H1 (cell line): ENCODE measurements around the gene DTWD2. TPM values are rescaled to one million over a fixed set of nuclear protein-coding genes. Genes with fewer than 3 reads are reported as not detected.
"Not testable (repeated sequence)": the region's sequence is repeated elsewhere in the genome, so short reads cannot be mapped to it uniquely, and the experiment has no call there.

ENCODE experiments used
- CTCF ChIA-PET: fragments of 300-600 bp; sonication (Branson Sonifier 250); formaldehyde crosslinking; loops from one replicate; lab custom pipeline; 2021; ENCODE audit not compliant: partially characterized antibody; lab: Charles Lee
- POLR2A ChIA-PET: fragments of 300-600 bp; sonication (Branson Sonifier 250); formaldehyde crosslinking; loops from one replicate; lab custom pipeline; 2021; ENCODE audit warnings: inconsistent platforms; ENCODE audit not compliant: partially characterized antibody; lab: Charles Lee
- DNase-seq, 2 experiments: peaks; one replicate each; pipeline versions ENCODE4 v3.0.0 to v3.0.0-alpha.2; 2010 to 2022; ENCODE audit warnings: low spot score in 2 of 2, low read depth in 1 of 2, mixed read lengths in 1 of 2
- FAIRE-seq: peaks from 2 replicates; lab custom pipeline; 2011; peaks lifted over from hg19 to GRCh38; lab: Jason Lieb, UNC
- H2AFZ ChIP-seq: 2 replicates; pipeline ENCODE4 v1.8.1; 2012; ENCODE audit warnings: low read length, inconsistent platforms
- H2AK5ac ChIP-seq: 2 replicates; pipeline ENCODE4 v1.6.1; 2013; ENCODE audit warnings: low read depth, low read length
- H2BK120ac ChIP-seq: replicated peaks from 2 replicates; pipeline ENCODE3; 2013; ENCODE audit warnings: low read depth, low read length, inconsistent platforms
- H2BK12ac ChIP-seq: 2 replicates; pipeline ENCODE4 v1.6.1; 2013; ENCODE audit warnings: low read depth, low read length
- H2BK15ac ChIP-seq: 2 replicates; pipeline ENCODE4 v1.6.1; 2013; ENCODE audit warnings: low read length
- H2BK20ac ChIP-seq: 2 replicates; pipeline ENCODE4 v1.6.1; 2013; ENCODE audit warnings: low read length
- H2BK5ac ChIP-seq: 2 replicates; pipeline ENCODE4 v1.6.1; 2013; ENCODE audit warnings: low read depth, low read length
- H3K14ac ChIP-seq: 2 replicates; pipeline ENCODE4 v1.6.1; 2013; ENCODE audit warnings: inconsistent platforms; ENCODE audit not compliant: insufficient read length
- H3K18ac ChIP-seq: 2 replicates; pipeline ENCODE4 v1.6.1; 2013; ENCODE audit warnings: low read length; ENCODE audit errors: extremely low read depth
- H3K23ac ChIP-seq: 2 replicates; pipeline ENCODE4 v1.6.1; 2013; ENCODE audit warnings: inconsistent platforms; ENCODE audit not compliant: insufficient read length
- H3K23me2 ChIP-seq: 2 replicates; pipeline ENCODE4 v1.6.1; 2013; ENCODE audit warnings: low read depth, low read length
- H3K27ac ChIP-seq: 2 replicates; pipeline ENCODE4 v1.6.1; 2011; ENCODE audit warnings: low read depth, low read length, inconsistent platforms
- H3K27me3 ChIP-seq, 4 experiments: replicated peaks in 1 of 4; 1 replicate in 1 of 4; 2 replicates in 3 of 4; pipeline versions ENCODE4 v1.6.1 to v1.8.1; 2011 to 2013; ENCODE audit warnings: low read length in 3 of 4, mild to moderate bottlenecking in 3 of 4, inconsistent platforms in 2 of 4, mixed read lengths in 2 of 4, moderate library complexity in 1 of 4; ENCODE audit not compliant: control insufficient read depth in 3 of 4, insufficient read depth in 3 of 4; ENCODE audit errors: extremely low read depth in 1 of 4
- H3K36me3 ChIP-seq, 4 experiments: 2 replicates each; pipeline versions ENCODE4 v1.6.1 to v1.8.1; 2011 to 2013; ENCODE audit warnings: mild to moderate bottlenecking in 4 of 4, low read length in 3 of 4, moderate library complexity in 2 of 4, control low read depth in 1 of 4, inconsistent platforms in 1 of 4; ENCODE audit not compliant: insufficient read depth in 4 of 4, control insufficient read depth in 2 of 4
- H3K4ac ChIP-seq: replicated peaks from 2 replicates; pipeline ENCODE3; 2013; ENCODE audit warnings: low read length, low read depth, mixed read lengths, inconsistent platforms; ENCODE audit not compliant: insufficient read length
- H3K4me1 ChIP-seq, 4 experiments: replicated peaks in 1 of 4; 1 replicate in 1 of 4; 2 replicates in 3 of 4; pipeline versions ENCODE4 v1.6.1 to v1.8.1; 2011 to 2013; ENCODE audit warnings: low read length in 3 of 4, inconsistent platforms in 2 of 4, mixed read lengths in 1 of 4; ENCODE audit not compliant: insufficient read depth in 4 of 4, control insufficient read depth in 3 of 4
- H3K4me2 ChIP-seq, 2 experiments: 2 replicates each; pipeline versions ENCODE4 v1.6.1 to v1.8.1; 2011 to 2013; ENCODE audit warnings: low read depth in 2 of 2, low read length in 2 of 2, control low read depth in 1 of 2, inconsistent platforms in 1 of 2, mild to moderate bottlenecking in 1 of 2; ENCODE audit not compliant: insufficient read depth in 1 of 2
- H3K4me3 ChIP-seq, 4 experiments: fragments of 200-600, 300-600 bp in 1 of 4; sonication (generic), shearing (Covaris generic), sonication (Bioruptor Twin) in 1 of 4; 2 replicates each; pipeline versions ENCODE4 v1.5.1 to v1.8.1; 2011 to 2016; ENCODE audit warnings: low read length in 4 of 4, low read depth in 3 of 4, control low read depth in 2 of 4, inconsistent platforms in 2 of 4, mild to moderate bottlenecking in 2 of 4, mixed read lengths in 1 of 4, moderate library complexity in 1 of 4; ENCODE audit not compliant: insufficient read depth in 2 of 4; ENCODE audit errors: extremely low read depth in 1 of 4
- H3K56ac ChIP-seq: replicated peaks from 2 replicates; pipeline ENCODE3; 2013; ENCODE audit warnings: low read depth, mild to moderate bottlenecking, mixed read lengths, low read length, inconsistent platforms; ENCODE audit not compliant: insufficient read length
- H3K79me1 ChIP-seq: 2 replicates; pipeline ENCODE4 v1.6.1; 2013; ENCODE audit warnings: low read depth, low read length, control low read depth
- H3K79me2 ChIP-seq, 2 experiments: 2 replicates each; pipeline versions ENCODE4 v1.6.1 to v1.8.1; 2012 to 2013; ENCODE audit warnings: low read length in 2 of 2, mild to moderate bottlenecking in 2 of 2, inconsistent platforms in 1 of 2; ENCODE audit not compliant: insufficient read depth in 2 of 2, control insufficient read depth in 1 of 2
- H3K9ac ChIP-seq, 4 experiments: replicated peaks in 1 of 4; 1 replicate in 1 of 4; 2 replicates in 3 of 4; pipeline versions ENCODE4 v1.6.1 to v1.8.1; 2011 to 2013; ENCODE audit warnings: low read depth in 3 of 4, low read length in 3 of 4, control low read depth in 2 of 4, mild to moderate bottlenecking in 2 of 4, moderate library complexity in 2 of 4, inconsistent platforms in 1 of 4; ENCODE audit errors: extremely low read depth in 1 of 4
- H3K9me3 ChIP-seq, 2 experiments: 2 replicates each; pipeline versions ENCODE4 v1.6.1 to v1.8.1; 2012 to 2013; ENCODE audit warnings: mild to moderate bottlenecking in 2 of 2, moderate library complexity in 2 of 2, control low read depth in 1 of 2, inconsistent platforms in 1 of 2, low read depth in 1 of 2, low read length in 1 of 2, mixed read lengths in 1 of 2; ENCODE audit not compliant: insufficient read depth in 2 of 2
- H4K20me1 ChIP-seq, 2 experiments: replicated peaks in 1 of 2; 2 replicates each; pipeline versions ENCODE3 to v1.8.1; 2011 to 2013; ENCODE audit warnings: inconsistent platforms in 2 of 2, low read length in 2 of 2, mild to moderate bottlenecking in 1 of 2; ENCODE audit not compliant: insufficient read depth in 2 of 2, control insufficient read depth in 1 of 2
- H4K5ac ChIP-seq: 2 replicates; pipeline ENCODE4 v1.6.1; 2013; ENCODE audit warnings: low read length, low read depth, mixed read lengths, inconsistent platforms; ENCODE audit not compliant: insufficient read length
- H4K8ac ChIP-seq: 2 replicates; pipeline ENCODE4 v1.8.0; 2013; ENCODE audit warnings: mild to moderate bottlenecking, moderate library complexity, low read length, inconsistent platforms; ENCODE audit not compliant: insufficient read depth; ENCODE audit errors: extremely low read depth
- H4K91ac ChIP-seq: replicated peaks from 2 replicates; pipeline ENCODE3; 2013; ENCODE audit warnings: low read length, mixed read lengths, inconsistent platforms; ENCODE audit not compliant: insufficient read length
- EP300 ChIP-seq, 2 experiments: IDR thresholded peaks; 1 replicate in 1 of 2; 2 replicates in 1 of 2; pipeline ENCODE4 v1.6.1; 2011 to 2012; ENCODE audit warnings: low read depth in 2 of 2, low read length in 2 of 2, mild to moderate bottlenecking in 2 of 2, borderline replicate concordance in 1 of 2, inconsistent platforms in 1 of 2, moderate library complexity in 1 of 2
- WGBS, 2 experiments: shearing (Covaris generic) in 1 of 2; methylation state at CpG; one replicate each; pipeline versions ENCODE4 v1.1.6 to v1.1.7; 2013 to 2015; ENCODE audit warnings: low lambda C conversion rate in 2 of 2, mixed read lengths in 2 of 2, inconsistent platforms in 1 of 2, low coverage in 1 of 2, missing lambda C conversion rate in 1 of 2; ENCODE audit not compliant: insufficient replicate concordance in 2 of 2, insufficient coverage in 1 of 2, insufficient read length in 1 of 2; ENCODE audit errors: extremely low coverage in 1 of 2, missing lambda C conversion rate in 1 of 2; 5-methylcytosine and 5-hydroxymethylcytosine counted together
- polyA plus RNA-seq, 7 experiments: library from polyadenylated mRNA; depleted of rRNA in 3 of 7; stranded (reverse) in 5 of 7; unstranded in 2 of 7; fragments of >200 nt in 5 of 7; fragments of 200-250 nt in 2 of 7; gene quantifications; 1 replicate in 5 of 7; 2 replicates in 1 of 7; 4 replicates in 1 of 7; pipeline versions ENCODE4 v1.2.1 to v1.2.3, GENCODE V29; 2011 to 2013; ENCODE audit warnings: missing spikeins in 2 of 7, mixed read lengths in 2 of 7
- total RNA-seq: library from RNA; stranded (reverse); fragmentation: NEBNext Ultra II Directional; extraction: Animal tissue kit (Norgen Biotek cat#: 25700); gene quantifications from 2 replicates; pipeline ENCODE4 v1.2.1, GENCODE V29; 2021

Gene DTWD2
- total and polyA plus RNA-seq, 2 of the 8 experiments (the other 6 are each of a cell fraction or from before 2014, with no cell fraction given) = 4.3 to 17.1 TPM

DNA sequence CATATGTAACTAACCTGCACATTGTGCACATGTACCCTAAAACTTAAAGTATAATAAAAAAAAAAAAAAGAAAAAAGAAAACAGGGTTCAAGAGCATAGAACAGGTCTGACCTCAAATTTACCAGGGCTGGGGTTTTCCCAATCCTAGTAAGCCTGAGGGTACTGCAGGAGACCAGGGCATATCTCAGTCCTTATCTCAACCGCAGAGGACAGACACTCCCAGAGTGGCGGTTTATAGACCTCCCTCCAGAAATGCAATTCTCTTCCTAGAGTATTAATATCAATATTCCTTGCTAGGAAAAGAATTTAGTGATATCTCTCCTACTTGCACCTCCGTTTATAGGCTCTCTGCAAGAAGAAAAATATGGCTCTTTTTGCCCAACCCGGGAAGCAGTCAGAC lies 136.6 kb downstream of the DTWD2 start:
- H3K18ac ChIP-seq, H2AFZ ChIP-seq, H3K36me3 ChIP-seq, H3K4me2 ChIP-seq, H3K23ac ChIP-seq, H4K5ac ChIP-seq, H4K8ac ChIP-seq, H3K4me1 ChIP-seq, H3K9ac ChIP-seq, H3K4ac ChIP-seq, H2BK20ac ChIP-seq, H3K79me2 ChIP-seq, H2AK5ac ChIP-seq, H3K4me3 ChIP-seq, H3K9me3 ChIP-seq, H2BK120ac ChIP-seq, H3K27me3 ChIP-seq, POLR2A ChIA-PET, H2BK15ac ChIP-seq, H2BK5ac ChIP-seq, DNase-seq, H3K27ac ChIP-seq, H3K23me2 ChIP-seq, H3K56ac ChIP-seq, H3K79me1 ChIP-seq, H2BK12ac ChIP-seq, H3K14ac ChIP-seq, FAIRE-seq, H4K20me1 ChIP-seq, H4K91ac ChIP-seq: not testable (repeated sequence)
- 92% methylated on average over 4 of the region's 4 CpGs; no CpG with 5 or more reads in 1 of the 2 experiments for WGBS, 2 experiments
- peak in 1 of 2 experiments; percentile 85; a peak in 1 of 3 replicates for TF ChIP-seq EP300 (IDR thresholded peaks at IDR 0.05; ENCODE audit: borderline replicate concordance in 1 of 2, low read depth in 2 of 2, low read length in 2 of 2)
- CTCF ChIA-PET = interaction anchor here (1.3 kb wide), 1 partner anchor 139 kb away, joined by 3 read pairs; no protein-coding TSS in a partner anchor

DNA sequence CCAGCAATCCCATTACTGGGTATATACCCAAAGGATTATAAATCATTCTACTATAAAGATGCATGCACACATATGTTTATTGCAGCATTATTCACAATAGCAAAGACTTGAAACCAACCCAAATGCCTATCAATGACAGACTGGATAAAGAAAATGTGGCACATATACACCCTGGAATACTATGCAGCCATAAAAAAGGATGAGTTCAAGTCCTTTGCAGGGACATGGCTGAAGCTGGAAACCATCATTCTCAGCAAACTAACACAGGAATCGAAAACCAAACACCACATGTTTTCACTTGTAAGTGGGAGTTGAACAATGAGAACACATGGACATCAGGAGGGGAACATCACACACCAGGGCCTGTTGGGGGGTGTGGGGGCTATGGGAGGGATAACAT lies 138.8 kb downstream of the DTWD2 start:
- H4K91ac ChIP-seq, H4K20me1 ChIP-seq, H3K23ac ChIP-seq, H3K4me2 ChIP-seq, H3K4me3 ChIP-seq, H3K56ac ChIP-seq, DNase-seq, H4K8ac ChIP-seq, H2AK5ac ChIP-seq, POLR2A ChIA-PET, H2BK12ac ChIP-seq, H2BK20ac ChIP-seq, H2BK15ac ChIP-seq, H2AFZ ChIP-seq, H3K4ac ChIP-seq, H3K27ac ChIP-seq, H3K79me2 ChIP-seq, H3K9me3 ChIP-seq, CTCF ChIA-PET, H2BK5ac ChIP-seq, H3K27me3 ChIP-seq, H3K23me2 ChIP-seq, H4K5ac ChIP-seq, H3K9ac ChIP-seq, H3K79me1 ChIP-seq, FAIRE-seq, H2BK120ac ChIP-seq, H3K14ac ChIP-seq, H3K18ac ChIP-seq, H3K4me1 ChIP-seq, H3K36me3 ChIP-seq: not testable (repeated sequence)
- WGBS, 2 experiments = 94% methylated on average over 1 of the region's 1 CpG; no CpG with 5 or more reads in 1 of the 2 experiments
